Mononuclear cell (primary cell): Measurements from ENCODE around the gene ARFGEF2. TPM values are rescaled to one million over a fixed set of nuclear protein-coding genes. Genes with fewer than 3 reads are reported as not detected.

Source experiments
- H3K27me3 ChIP-seq: 2 replicates; pipeline ENCODE4 v1.6.0; 2011; ENCODE audit warnings: low read length, control low read depth; ENCODE audit not compliant: insufficient read depth
- H3K4me1 ChIP-seq: 2 replicates; pipeline ENCODE4 v1.5.1; 2011; ENCODE audit warnings: mild to moderate bottlenecking, low read length, control low read depth; ENCODE audit not compliant: insufficient read depth
- H3K4me3 ChIP-seq: 2 replicates; pipeline ENCODE4 v1.5.1; 2011; ENCODE audit warnings: mild to moderate bottlenecking, low read length, moderate library complexity
- H3K9me3 ChIP-seq: 2 replicates; pipeline ENCODE4 v1.5.1; 2011; ENCODE audit warnings: low read depth, mild to moderate bottlenecking, control low read depth, low read length
- total RNA-seq: library from RNA; depleted of rRNA; stranded (reverse); fragments of >200 nt; gene quantifications from one replicate; pipeline ENCODE4 v1.2.3, GENCODE V29; 2012

ARFGEF2 gene
- total RNA-seq, 1 donor, result 35.1 TPM

DNA sequence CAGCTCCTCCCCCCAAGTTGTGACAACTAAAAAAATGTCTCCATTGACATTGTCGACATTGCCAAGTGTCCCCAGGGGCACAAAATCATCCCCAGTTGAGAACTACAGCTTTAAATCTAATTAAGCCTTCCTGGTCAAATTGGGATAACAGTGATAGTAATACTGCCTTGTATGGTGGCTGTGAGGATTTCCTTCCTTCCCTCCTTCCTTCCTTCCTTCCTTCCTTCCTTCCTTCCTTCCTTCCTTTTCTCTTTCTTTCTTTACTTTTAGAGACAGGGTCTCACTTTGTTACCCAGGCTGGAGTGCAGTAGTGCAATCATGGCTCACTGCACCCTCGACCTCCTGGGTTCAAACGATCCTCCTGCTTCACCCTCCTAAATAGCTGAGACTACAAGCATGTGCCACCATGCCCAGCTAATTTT lies 29.5 kb upstream of the ARFGEF2 start:
- H3K4me3 ChIP-seq, result no peak overlapping the region
- no peaks in the 10 kb centered on the region for H3K9me3 ChIP-seq
- no peaks in the 10 kb centered on the region for H3K4me1 ChIP-seq
- no peaks in the 10 kb centered on the region for H3K27me3 ChIP-seq

GRCh38 chr20:48892891-48893290 lies 28.6 kb upstream of the ARFGEF2 start:
- Histone ChIP-seq H3K9me3 (no peaks in the 10 kb centered on the region), H3K4me3 (no peak overlapping the region), H3K4me1 (no peaks in the 10 kb centered on the region), H3K27me3 (no peaks in the 10 kb centered on the region)

DNA sequence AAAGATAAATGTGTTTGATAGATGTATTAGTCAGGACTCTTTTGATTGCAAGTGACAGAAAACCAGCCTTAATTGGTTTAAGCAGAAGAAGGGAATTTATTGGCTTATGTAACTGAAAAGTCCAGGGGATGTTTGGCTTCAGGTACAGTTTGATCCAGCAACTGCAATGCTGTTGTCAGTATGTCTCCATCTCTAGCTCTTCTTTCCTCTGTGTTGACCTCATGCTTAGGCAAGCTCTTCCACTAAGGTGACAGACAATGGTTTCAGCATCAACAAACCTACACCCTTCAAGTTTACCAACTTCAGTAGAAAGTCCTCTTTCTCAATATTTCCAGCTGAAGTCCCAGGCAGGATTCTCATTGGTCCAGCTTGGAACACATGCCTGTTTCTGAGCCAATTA lies 28.1 kb upstream of the ARFGEF2 start:
- no peak overlapping the region for H3K4me3 ChIP-seq
- H3K9me3 ChIP-seq, result no peaks in the 10 kb centered on the region
- H3K4me1 ChIP-seq, result no peaks in the 10 kb centered on the region
- H3K27me3 ChIP-seq, result no peaks in the 10 kb centered on the region

GRCh38 chr20:48897305-48898010 lies 24.1 kb upstream of the ARFGEF2 start:
- no peaks in the 10 kb centered on the region for H3K27me3 ChIP-seq
- H3K4me1 ChIP-seq, result peaks cover 18% of the 10 kb centered on the region
- no peaks in the 10 kb centered on the region for H3K9me3 ChIP-seq
- no peak overlapping the region for H3K4me3 ChIP-seq

GRCh38 chr20:48898210-48898609 lies 23.3 kb upstream of the ARFGEF2 start:
- no peaks in the 10 kb centered on the region for H3K27me3 ChIP-seq
- H3K4me1 ChIP-seq, result peaks cover 18% of the 10 kb centered on the region
- no peaks in the 10 kb centered on the region for H3K9me3 ChIP-seq
- H3K4me3 ChIP-seq, result no peak overlapping the region

DNA sequence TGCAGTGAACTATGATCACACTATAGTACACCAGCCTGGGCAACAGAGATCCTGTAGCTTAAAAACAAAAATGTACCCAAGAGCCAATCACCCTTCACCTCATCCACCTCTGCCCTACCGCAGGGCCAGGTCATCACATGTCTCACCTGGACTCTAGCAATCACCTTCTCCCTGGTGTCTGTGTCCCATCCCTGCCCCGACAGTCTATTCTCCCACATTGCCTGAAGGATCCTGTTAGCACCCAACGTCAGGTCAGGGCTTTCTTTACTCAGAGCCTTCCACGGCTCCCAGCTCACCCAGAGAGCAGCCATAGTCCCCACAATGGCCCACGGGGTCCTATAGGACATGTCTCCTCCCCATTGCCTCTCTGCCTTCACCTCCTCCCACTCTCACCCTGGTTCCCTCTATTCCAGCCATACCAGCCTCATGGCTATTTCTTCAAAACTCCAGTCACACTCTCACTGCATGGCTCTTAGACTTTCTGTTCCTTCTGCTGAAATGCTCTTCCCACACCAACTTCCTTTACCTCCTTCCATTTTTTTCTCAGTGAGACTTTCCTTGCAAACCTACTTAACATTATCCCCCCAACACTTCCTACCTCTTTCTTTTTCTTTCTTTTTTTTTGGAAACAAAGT lies 22.5 kb upstream of the ARFGEF2 start:
- Histone ChIP-seq H3K27me3 (no peaks in the 10 kb centered on the region), H3K4me1 (peaks cover 18% of the 10 kb centered on the region), H3K4me3 (no peak overlapping the region), H3K9me3 (no peaks in the 10 kb centered on the region)

DNA sequence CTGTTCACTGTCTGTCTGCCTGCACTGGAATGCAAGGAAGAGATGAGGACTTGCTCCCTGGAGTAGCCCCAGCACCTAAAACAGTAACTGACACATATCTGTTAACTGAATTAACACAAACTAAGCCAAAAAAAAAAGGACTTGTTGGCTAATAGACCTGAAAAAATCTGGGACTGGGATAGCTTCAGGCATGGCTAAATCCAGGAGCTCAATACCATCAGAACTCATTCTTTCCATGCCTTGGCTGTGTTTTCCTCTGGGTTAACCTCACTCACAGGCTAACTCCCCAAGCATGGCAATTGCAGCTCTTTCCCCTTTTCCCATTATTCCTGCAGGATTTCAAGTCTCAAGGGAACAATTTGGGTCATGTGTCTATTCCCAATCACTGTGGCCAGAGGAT lies 21.6 kb upstream of the ARFGEF2 start:
- no peak overlapping the region for H3K4me3 ChIP-seq
- no peaks in the 10 kb centered on the region for H3K9me3 ChIP-seq
- no peaks in the 10 kb centered on the region for H3K27me3 ChIP-seq
- peaks cover 24% of the 10 kb centered on the region for H3K4me1 ChIP-seq

- Histone ChIP-seq H3K27me3 (no peaks in the 10 kb centered on the region), H3K4me1 (peaks cover 29% of the 10 kb centered on the region), H3K9me3 (no peaks in the 10 kb centered on the region), H3K4me3 (no peak overlapping the region)
Observed at GRCh38 chr20:48901326-48901725, 20.2 kb upstream of the ARFGEF2 start.

DNA sequence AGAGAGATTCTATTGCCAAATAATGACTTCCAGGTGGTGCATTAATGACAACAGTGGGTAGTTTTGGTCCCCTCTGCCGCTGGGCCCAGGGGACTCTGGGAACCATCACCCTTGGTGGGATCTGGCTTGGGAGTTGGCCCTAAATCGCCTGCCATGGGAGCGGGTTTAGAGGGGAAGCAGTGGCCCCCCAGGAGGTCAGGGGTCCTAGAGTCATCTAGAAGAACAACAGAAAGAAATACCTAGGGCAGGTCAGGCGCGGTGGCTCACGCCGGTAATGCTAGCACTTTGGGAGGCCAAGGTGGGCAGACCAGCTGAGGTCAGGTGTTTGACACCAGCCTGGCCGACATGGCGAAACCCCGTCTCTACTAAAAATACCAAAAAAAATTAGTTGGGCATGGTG lies 17.8 kb upstream of the ARFGEF2 start:
- no peaks in the 10 kb centered on the region for H3K27me3 ChIP-seq
- H3K4me3 ChIP-seq, result no peak overlapping the region
- H3K9me3 ChIP-seq, result no peaks in the 10 kb centered on the region
- H3K4me1 ChIP-seq, result peaks cover 29% of the 10 kb centered on the region

DNA sequence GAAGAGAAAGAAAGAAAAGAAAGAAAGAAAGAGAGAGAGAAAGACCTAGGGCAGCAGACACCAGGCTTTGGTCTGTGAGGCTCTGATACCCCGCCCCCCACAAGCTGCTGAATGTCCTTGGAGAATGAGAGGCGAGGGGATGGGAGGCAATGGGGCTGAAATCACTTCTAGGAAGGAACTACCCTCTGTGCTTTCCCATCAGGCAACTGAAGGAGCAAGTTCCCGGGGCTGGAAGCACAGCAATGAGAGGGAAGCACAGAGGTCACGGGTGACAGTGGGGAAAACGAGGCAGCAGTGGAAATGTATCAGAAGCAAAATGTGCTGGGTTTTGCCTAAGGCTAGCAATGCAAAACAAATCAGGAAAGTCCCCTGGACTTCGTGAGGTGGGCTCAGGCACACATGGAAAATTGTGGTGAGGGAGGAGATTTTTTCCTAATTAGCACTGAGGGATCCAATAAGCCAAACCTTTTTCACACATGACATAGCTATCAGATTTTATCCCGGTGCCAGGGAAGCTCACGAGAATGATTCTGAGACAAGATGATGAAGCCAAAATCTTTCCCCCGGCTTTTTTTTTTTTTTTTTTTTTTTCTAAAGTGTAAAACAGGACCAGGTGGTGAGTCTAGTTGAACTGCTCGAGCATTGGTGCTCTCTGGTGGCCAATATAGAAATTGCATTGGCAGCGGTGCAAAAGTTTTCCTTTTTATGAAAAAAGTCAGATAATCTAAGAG lies 16.8 kb upstream of the ARFGEF2 start:
- Histone ChIP-seq H3K27me3 (no peaks in the 10 kb centered on the region), H3K9me3 (no peaks in the 10 kb centered on the region), H3K4me1 (peaks cover 39% of the 10 kb centered on the region), H3K4me3 (no peak overlapping the region)

GRCh38 chr20:48905297-48905647 lies 16.2 kb upstream of the ARFGEF2 start:
- Histone ChIP-seq H3K4me3 (no peak overlapping the region), H3K4me1 (peaks cover 41% of the 10 kb centered on the region), H3K9me3 (no peaks in the 10 kb centered on the region), H3K27me3 (no peaks in the 10 kb centered on the region)

- Histone ChIP-seq H3K4me1 (peaks cover 41% of the 10 kb centered on the region), H3K27me3 (no peaks in the 10 kb centered on the region), H3K9me3 (no peaks in the 10 kb centered on the region), H3K4me3 (no peak overlapping the region)
Observed at GRCh38 chr20:48906221-48906877, 15.2 kb upstream of the ARFGEF2 start.

- Histone ChIP-seq H3K4me1 (peaks cover 47% of the 10 kb centered on the region), H3K4me3 (no peak overlapping the region), H3K27me3 (no peaks in the 10 kb centered on the region), H3K9me3 (no peaks in the 10 kb centered on the region)
Observed at GRCh38 chr20:48908656-48909319, 12.7 kb upstream of the ARFGEF2 start.

GRCh38 chr20:48909910-48910309 lies 11.6 kb upstream of the ARFGEF2 start:
- Histone ChIP-seq H3K27me3 (no peaks in the 10 kb centered on the region), H3K9me3 (no peaks in the 10 kb centered on the region), H3K4me3 (no peak overlapping the region), H3K4me1 (peaks cover 41% of the 10 kb centered on the region)

DNA sequence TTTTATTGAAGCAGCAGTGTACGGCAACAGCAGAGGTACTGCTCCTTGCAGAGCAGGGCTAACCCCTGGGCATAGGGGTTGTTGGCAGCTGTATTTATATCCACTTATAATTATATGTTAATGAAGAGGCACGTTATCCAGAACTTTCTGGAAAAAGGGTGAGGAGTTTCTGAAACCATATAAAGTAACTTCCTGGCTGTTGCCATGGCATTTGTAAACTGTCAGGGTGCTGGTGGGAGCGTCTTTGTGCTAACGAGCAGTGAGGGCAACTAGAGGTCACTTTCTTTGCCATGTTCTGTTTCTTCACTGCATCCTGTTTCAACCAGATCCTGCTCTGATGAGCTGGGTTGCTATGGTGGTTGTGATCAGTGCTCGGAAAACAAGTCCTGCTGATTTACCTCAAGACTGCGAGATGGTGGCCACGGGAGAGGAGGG lies 11.1 kb upstream of the ARFGEF2 start:
- Histone ChIP-seq H3K4me3 (no peak overlapping the region), H3K4me1 (peaks cover 37% of the 10 kb centered on the region), H3K9me3 (no peaks in the 10 kb centered on the region), H3K27me3 (no peaks in the 10 kb centered on the region)
